Measurements from ENCODE around the gene RILPL1. TPM values are rescaled to one million over a fixed set of nuclear protein-coding genes. Genes with fewer than 3 reads are reported as not detected.
"Not testable (repeated sequence)": the region's sequence is repeated elsewhere in the genome, so short reads cannot be mapped to it uniquely, and the experiment has no call there.

RILPL1 gene
- total RNA-seq, 1 donor: 14.2 TPM

- TF ChIP-seq CTCF (IDR thresholded peaks at IDR 0.05; ENCODE audit: insufficient read depth, low read length): no peak
Measured at GRCh38 chr12:123571343-123571813, 37.9 kb upstream of the RILPL1 start.

GRCh38 chr12:123559468-123559867 is 25.9 kb upstream of the RILPL1 start:
- H3K4me3 ChIP-seq (ENCODE audit: low read depth, low read length): no peak overlapping the region
- no peak for TF ChIP-seq CTCF (IDR thresholded peaks at IDR 0.05; ENCODE audit: insufficient read depth, low read length)
- DNase-seq (ENCODE audit: low read depth): no peak

More at GRCh38 chr12:123571343-123571813, 37.9 kb upstream of the RILPL1 start:
- H3K4me3 ChIP-seq (ENCODE audit: low read depth, low read length): no peak overlapping the region
- peak; percentile 86 for DNase-seq (ENCODE audit: low read depth)

GRCh38 chr12:123558487-123558886 is 25.0 kb upstream of the RILPL1 start:
- DNase-seq (ENCODE audit: low read depth); H3K4me3 ChIP-seq (ENCODE audit: low read depth, low read length): not testable (repeated sequence)

- not testable (repeated sequence) for DNase-seq (ENCODE audit: low read depth); H3K4me3 ChIP-seq (ENCODE audit: low read depth, low read length)
Measured at GRCh38 chr12:123554843-123555242, 21.3 kb upstream of the RILPL1 start.

GRCh38 chr12:123554136-123554535 is 20.6 kb upstream of the RILPL1 start:
- H3K4me3 ChIP-seq (ENCODE audit: low read depth, low read length): not testable (repeated sequence)

GRCh38 chr12:123550700-123551099 is 17.2 kb upstream of the RILPL1 start:
- no peak for TF ChIP-seq CTCF (IDR thresholded peaks at IDR 0.05; ENCODE audit: insufficient read depth, low read length)
- no peak for DNase-seq (ENCODE audit: low read depth)
- H3K4me3 ChIP-seq (ENCODE audit: low read depth, low read length): no peak overlapping the region

More at GRCh38 chr12:123554136-123554535, 20.6 kb upstream of the RILPL1 start:
- not testable (repeated sequence) for DNase-seq (ENCODE audit: low read depth)

GRCh38 chr12:123548107-123548506 is 14.6 kb upstream of the RILPL1 start:
- no peak for DNase-seq (ENCODE audit: low read depth)
- no peak overlapping the region for H3K4me3 ChIP-seq (ENCODE audit: low read depth, low read length)
- no peak for TF ChIP-seq CTCF (IDR thresholded peaks at IDR 0.05; ENCODE audit: insufficient read depth, low read length)

GRCh38 chr12:123546281-123546680 is 12.8 kb upstream of the RILPL1 start:
- H3K4me3 ChIP-seq (ENCODE audit: low read depth, low read length): no peak overlapping the region
- DNase-seq (ENCODE audit: low read depth): no peak
- TF ChIP-seq CTCF (IDR thresholded peaks at IDR 0.05; ENCODE audit: insufficient read depth, low read length): no peak

Data from fibroblast of the aortic adventitia (primary cell).